CD14-positive monocyte (primary cell): ENCODE results near the gene SPSB4. TPM values are rescaled to one million over a fixed set of nuclear protein-coding genes. Genes with fewer than 3 reads are reported as not detected.

Source experiments
- DNase-seq, 3 donors: peaks; one replicate each; pipeline ENCODE4 v3.0.0-alpha.2; 2011 to 2022
- H2AFZ ChIP-seq: 2 replicates; pipeline ENCODE4 v1.6.0; 2012; ENCODE audit warnings: mild to moderate bottlenecking, low read depth, low read length, inconsistent platforms; ENCODE audit not compliant: insufficient read depth, poor library complexity, severe bottlenecking
- H3K27ac ChIP-seq, 2 donors: 1 replicate in 1 of 2; 2 replicates in 1 of 2; pipeline ENCODE4 v1.5.1; 2012 to 2013; ENCODE audit warnings: low read length in 2 of 2, control low read depth in 1 of 2, inconsistent platforms in 1 of 2, low read depth in 1 of 2, mild to moderate bottlenecking in 1 of 2
- H3K27me3 ChIP-seq, 2 donors: one replicate each; pipeline versions ENCODE4 v1.6.0 to v1.6.1; 2011 to 2013; ENCODE audit warnings: low read length in 2 of 2; ENCODE audit not compliant: control insufficient read depth in 2 of 2, insufficient read depth in 2 of 2
- H3K36me3 ChIP-seq, 2 donors: replicated peaks in 1 of 2; 1 replicate in 1 of 2; 2 replicates in 1 of 2; pipeline versions ENCODE4 v1.5.1 to v1.6.1; 2012 to 2013; ENCODE audit warnings: low read length in 2 of 2, control low read depth in 1 of 2, inconsistent platforms in 1 of 2, mild to moderate bottlenecking in 1 of 2; ENCODE audit not compliant: insufficient read depth in 2 of 2, control insufficient read depth in 1 of 2
- H3K4me1 ChIP-seq, 2 donors: 1 replicate in 1 of 2; 2 replicates in 1 of 2; pipeline versions ENCODE4 v1.5.1 to v1.6.1; 2012 to 2013; ENCODE audit warnings: low read length in 2 of 2, control low read depth in 1 of 2, inconsistent platforms in 1 of 2, mild to moderate bottlenecking in 1 of 2, moderate library complexity in 1 of 2; ENCODE audit not compliant: insufficient read depth in 2 of 2, control insufficient read depth in 1 of 2
- H3K4me2 ChIP-seq: replicated peaks from 2 replicates; pipeline ENCODE3; 2012; ENCODE audit warnings: low read length, moderate library complexity, mild to moderate bottlenecking; ENCODE audit not compliant: poor library complexity, severe bottlenecking; ENCODE audit errors: extremely low read depth
- H3K4me3 ChIP-seq, 3 experiments: fragments of 200-600 bp in 1 of 3; sonication (generic) in 1 of 3; replicated peaks in 1 of 3; 1 replicate in 2 of 3; 2 replicates in 1 of 3; pipeline ENCODE4 v1.5.1; 2011 to 2013; ENCODE audit warnings: low read length in 3 of 3, mild to moderate bottlenecking in 3 of 3, control low read depth in 2 of 3, low read depth in 2 of 3, inconsistent platforms in 1 of 3, moderate library complexity in 1 of 3
- H3K79me2 ChIP-seq: 2 replicates; pipeline ENCODE4 v1.6.0; 2012; ENCODE audit warnings: mild to moderate bottlenecking, control low read depth, inconsistent platforms, low read length, moderate library complexity; ENCODE audit not compliant: insufficient read depth
- H3K9ac ChIP-seq: 2 replicates; pipeline ENCODE4 v1.6.0; 2017; ENCODE audit warnings: low read length, mild to moderate bottlenecking; ENCODE audit not compliant: insufficient read depth, poor library complexity, severe bottlenecking
- H3K9me3 ChIP-seq, 2 donors: replicated peaks in 1 of 2; 1 replicate in 1 of 2; 2 replicates in 1 of 2; pipeline versions ENCODE4 v1.5.1 to v1.6.1; 2012 to 2013; ENCODE audit warnings: low read length in 2 of 2, control low read depth in 1 of 2; ENCODE audit not compliant: control insufficient read depth in 1 of 2, insufficient read depth in 1 of 2
- H4K20me1 ChIP-seq: 2 replicates; pipeline ENCODE4 v1.6.0; 2012; ENCODE audit warnings: mild to moderate bottlenecking, low read length, control low read depth, moderate library complexity; ENCODE audit not compliant: insufficient read depth
- H3K27ac Mint-ChIP-seq, 7 donors: one replicate each; pipeline ENCODE4 v1.8.0; 2020; ENCODE audit warnings: mild to moderate bottlenecking in 7 of 7, mixed read lengths in 7 of 7, moderate library complexity in 6 of 7, inconsistent platforms in 2 of 7
- H3K27me3 Mint-ChIP-seq, 3 donors: one replicate each; pipeline ENCODE4 v1.8.0; 2021 to 2022; ENCODE audit warnings: low read depth in 3 of 3, mild to moderate bottlenecking in 3 of 3, mixed read lengths in 3 of 3, moderate library complexity in 3 of 3, inconsistent platforms in 1 of 3
- H3K36me3 Mint-ChIP-seq, 2 donors: one replicate each; pipeline ENCODE4 v1.8.0; 2020; ENCODE audit warnings: mixed read lengths in 2 of 2, inconsistent platforms in 1 of 2, mild to moderate bottlenecking in 1 of 2
- H3K4me1 Mint-ChIP-seq: one replicate; pipeline ENCODE4 v1.8.0; 2020; ENCODE audit warnings: mild to moderate bottlenecking, mixed read lengths
- H3K4me3 Mint-ChIP-seq, 2 donors: one replicate each; pipeline ENCODE4 v1.8.0; 2020; ENCODE audit warnings: mild to moderate bottlenecking in 2 of 2, mixed read lengths in 2 of 2, moderate library complexity in 1 of 2
- H3K9me3 Mint-ChIP-seq, 7 donors: one replicate each; pipeline ENCODE4 v1.8.0; 2020 to 2022; ENCODE audit warnings: mixed read lengths in 7 of 7, mild to moderate bottlenecking in 6 of 7, moderate library complexity in 6 of 7, inconsistent platforms in 2 of 7
- WGBS: methylation state at CpG from one replicate; pipeline ENCODE4 v1.1.5; 2013; ENCODE audit warnings: missing lambda C conversion rate; ENCODE audit not compliant: insufficient coverage; 5-methylcytosine and 5-hydroxymethylcytosine counted together
- intact Hi-C, 2 donors: fragments of 100-400 bp; cut with micrococcal nuclease; formaldehyde crosslinking; loops; one replicate each; pipeline versions ENCODE4 v1.15.0 to v1.15.1; 2023
- polyA plus RNA-seq, 3 donors: library from polyadenylated mRNA; depleted of rRNA in 1 of 3; unstranded in 2 of 3; stranded (reverse) in 1 of 3; fragments of 300-500 nt in 2 of 3; fragments of >200 nt in 1 of 3; fragmentation: Illumina TruSeq in 2 of 3; gene quantifications; 1 replicate in 2 of 3; 2 replicates in 1 of 3; pipeline ENCODE4 v1.2.3, GENCODE V29; 2012 to 2021
- TF ChIP-seq, protein P1 (sequence below): fragments of 200-600 bp; IDR thresholded peaks from one replicate; pipeline ENCODE4 v1.8.0; 2022; ENCODE audit warnings: antibody characterized with exemption, mild to moderate bottlenecking

Gene SPSB4
- polyA plus RNA-seq, 3 donors, result not detected

DNA sequence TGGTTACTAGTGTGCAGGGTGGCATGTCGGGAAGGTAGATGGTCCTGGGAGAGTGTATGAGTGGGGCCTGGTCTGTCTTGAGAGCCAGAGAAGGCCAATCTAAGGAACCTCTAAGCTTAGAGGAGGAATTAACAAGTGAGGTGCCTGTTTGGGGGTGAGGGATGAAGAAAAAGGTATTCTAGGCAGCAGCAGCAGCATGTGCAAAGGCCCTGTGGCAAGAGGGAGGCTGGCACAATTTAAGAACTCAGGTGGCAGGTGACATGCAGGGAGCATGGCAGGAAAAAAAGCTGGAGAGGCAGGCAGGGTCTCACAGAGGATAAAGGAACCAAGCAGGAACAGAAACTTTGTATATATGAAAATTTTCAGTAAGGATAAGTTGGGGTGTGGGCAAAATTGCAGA lies 51.2 kb downstream of the SPSB4 start:
- no peaks in the 10 kb centered on the region for H3K9me3 ChIP-seq
- no peaks in the 10 kb centered on the region for H3K27me3 ChIP-seq
- DNase-seq, result no peak
- no peak overlapping the region for H3K4me2 ChIP-seq
- H3K36me3 Mint-ChIP-seq, result no peaks in the 10 kb centered on the region
- no peaks in the 10 kb centered on the region for H3K4me1 ChIP-seq
- no peak overlapping the region for H2AFZ ChIP-seq
- H3K4me3 ChIP-seq, result no peak overlapping the region
- H3K4me1 Mint-ChIP-seq, result no peaks in the 10 kb centered on the region
- H4K20me1 ChIP-seq, result no peaks in the 10 kb centered on the region
- H3K9me3 Mint-ChIP-seq, result peaks cover 0 to 1% (median 0%) of the 10 kb centered on the region in 7 donors
- no peaks in the 10 kb centered on the region for H3K36me3 ChIP-seq
- no peak overlapping the region for H3K4me3 Mint-ChIP-seq
- H3K27ac ChIP-seq, result no peak overlapping the region
- H3K9ac ChIP-seq, result no peak overlapping the region
- H3K27me3 Mint-ChIP-seq, result peaks cover 0 to 3% (median 3%) of the 10 kb centered on the region in 3 donors
- intact Hi-C loops, result loop anchor here (10.0 kb wide), 2 partner anchors 98 to 208 kb away; no protein-coding TSS in a partner anchor
- H3K27ac Mint-ChIP-seq, result no peak overlapping the region
- TF ChIP-seq, protein P1, sequence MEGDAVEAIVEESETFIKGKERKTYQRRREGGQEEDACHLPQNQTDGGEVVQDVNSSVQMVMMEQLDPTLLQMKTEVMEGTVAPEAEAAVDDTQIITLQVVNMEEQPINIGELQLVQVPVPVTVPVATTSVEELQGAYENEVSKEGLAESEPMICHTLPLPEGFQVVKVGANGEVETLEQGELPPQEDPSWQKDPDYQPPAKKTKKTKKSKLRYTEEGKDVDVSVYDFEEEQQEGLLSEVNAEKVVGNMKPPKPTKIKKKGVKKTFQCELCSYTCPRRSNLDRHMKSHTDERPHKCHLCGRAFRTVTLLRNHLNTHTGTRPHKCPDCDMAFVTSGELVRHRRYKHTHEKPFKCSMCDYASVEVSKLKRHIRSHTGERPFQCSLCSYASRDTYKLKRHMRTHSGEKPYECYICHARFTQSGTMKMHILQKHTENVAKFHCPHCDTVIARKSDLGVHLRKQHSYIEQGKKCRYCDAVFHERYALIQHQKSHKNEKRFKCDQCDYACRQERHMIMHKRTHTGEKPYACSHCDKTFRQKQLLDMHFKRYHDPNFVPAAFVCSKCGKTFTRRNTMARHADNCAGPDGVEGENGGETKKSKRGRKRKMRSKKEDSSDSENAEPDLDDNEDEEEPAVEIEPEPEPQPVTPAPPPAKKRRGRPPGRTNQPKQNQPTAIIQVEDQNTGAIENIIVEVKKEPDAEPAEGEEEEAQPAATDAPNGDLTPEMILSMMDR, result no peak
- H3K79me2 ChIP-seq, result no peaks in the 10 kb centered on the region
- WGBS, result 100% methylated on average over 1 of the region's 1 CpG

DNA sequence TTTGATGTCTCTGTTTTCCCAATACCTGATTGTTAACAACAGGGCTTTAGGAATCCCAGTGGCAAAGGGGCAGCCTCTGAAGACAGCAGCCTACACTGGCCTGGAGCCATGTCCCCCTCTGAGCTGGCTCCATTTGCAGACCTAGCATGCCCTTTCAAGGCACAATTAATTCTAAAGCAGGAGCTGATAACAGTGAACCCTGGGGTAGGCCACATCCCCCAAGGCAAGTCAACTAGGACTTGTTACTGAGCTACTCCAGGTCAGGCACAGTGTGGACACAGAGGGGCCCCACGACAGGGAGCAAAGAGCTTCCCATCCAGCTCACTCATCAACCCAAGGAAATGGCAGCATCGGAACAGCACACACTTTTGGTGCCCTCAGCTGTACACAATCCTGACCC lies 51.9 kb downstream of the SPSB4 start:
- Histone ChIP-seq H3K36me3 (no peaks in the 10 kb centered on the region), H3K27ac (no peak overlapping the region), H3K9ac (no peak overlapping the region), H3K4me2 (no peak overlapping the region), H3K79me2 (no peaks in the 10 kb centered on the region), H3K9me3 (no peaks in the 10 kb centered on the region), H2AFZ (no peak overlapping the region), H3K4me3 (no peak overlapping the region), H3K27me3 (no peaks in the 10 kb centered on the region), H3K4me1 (no peaks in the 10 kb centered on the region), H4K20me1 (no peaks in the 10 kb centered on the region)
- intact Hi-C loops, result loop anchor here (10.0 kb wide), 2 partner anchors 98 to 208 kb away; no protein-coding TSS in a partner anchor
- no peak overlapping the region for H3K27ac Mint-ChIP-seq
- no peak overlapping the region for H3K4me3 Mint-ChIP-seq
- no peaks in the 10 kb centered on the region for H3K36me3 Mint-ChIP-seq
- peaks cover 0 to 3% (median 3%) of the 10 kb centered on the region in 3 donors for H3K27me3 Mint-ChIP-seq
- WGBS, result 100% methylated on average over 1 of the region's 2 CpGs
- no peaks in the 10 kb centered on the region for H3K4me1 Mint-ChIP-seq
- DNase-seq, result no peak
- TF ChIP-seq, protein P1, result no peak
- H3K9me3 Mint-ChIP-seq, result no peaks in the 10 kb centered on the region
